Measurements from ENCODE around the gene POLR1G.

The POLR1G gene

GRCh38 chr19:45400192-45400591 lies 6.3 kb upstream of the POLR1G start:
- TF ChIP-seq, protein P1, sequence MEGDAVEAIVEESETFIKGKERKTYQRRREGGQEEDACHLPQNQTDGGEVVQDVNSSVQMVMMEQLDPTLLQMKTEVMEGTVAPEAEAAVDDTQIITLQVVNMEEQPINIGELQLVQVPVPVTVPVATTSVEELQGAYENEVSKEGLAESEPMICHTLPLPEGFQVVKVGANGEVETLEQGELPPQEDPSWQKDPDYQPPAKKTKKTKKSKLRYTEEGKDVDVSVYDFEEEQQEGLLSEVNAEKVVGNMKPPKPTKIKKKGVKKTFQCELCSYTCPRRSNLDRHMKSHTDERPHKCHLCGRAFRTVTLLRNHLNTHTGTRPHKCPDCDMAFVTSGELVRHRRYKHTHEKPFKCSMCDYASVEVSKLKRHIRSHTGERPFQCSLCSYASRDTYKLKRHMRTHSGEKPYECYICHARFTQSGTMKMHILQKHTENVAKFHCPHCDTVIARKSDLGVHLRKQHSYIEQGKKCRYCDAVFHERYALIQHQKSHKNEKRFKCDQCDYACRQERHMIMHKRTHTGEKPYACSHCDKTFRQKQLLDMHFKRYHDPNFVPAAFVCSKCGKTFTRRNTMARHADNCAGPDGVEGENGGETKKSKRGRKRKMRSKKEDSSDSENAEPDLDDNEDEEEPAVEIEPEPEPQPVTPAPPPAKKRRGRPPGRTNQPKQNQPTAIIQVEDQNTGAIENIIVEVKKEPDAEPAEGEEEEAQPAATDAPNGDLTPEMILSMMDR (IDR thresholded peaks at IDR 0.05; ENCODE audit: insufficient read depth, missing control alignments) = no peak
- DNase-seq (ENCODE audit: insufficient read length, low spot score) (no peak), FAIRE-seq (no peak)

GRCh38 chr19:45401815-45402214 lies 4.6 kb upstream of the POLR1G start:
- DNase-seq (ENCODE audit: insufficient read length, low spot score) = no peak
- TF ChIP-seq, protein P1 (IDR thresholded peaks at IDR 0.05; ENCODE audit: insufficient read depth, missing control alignments) = no peak
- FAIRE-seq = no peak

- DNase-seq (ENCODE audit: insufficient read length, low spot score) = no peak
- TF ChIP-seq, protein P1 (IDR thresholded peaks at IDR 0.05; ENCODE audit: insufficient read depth, missing control alignments) = peak; percentile 47
- no peak for FAIRE-seq
These were observed 4.0 kb upstream of the POLR1G start for GRCh38 chr19:45402298-45403061.

DNA sequence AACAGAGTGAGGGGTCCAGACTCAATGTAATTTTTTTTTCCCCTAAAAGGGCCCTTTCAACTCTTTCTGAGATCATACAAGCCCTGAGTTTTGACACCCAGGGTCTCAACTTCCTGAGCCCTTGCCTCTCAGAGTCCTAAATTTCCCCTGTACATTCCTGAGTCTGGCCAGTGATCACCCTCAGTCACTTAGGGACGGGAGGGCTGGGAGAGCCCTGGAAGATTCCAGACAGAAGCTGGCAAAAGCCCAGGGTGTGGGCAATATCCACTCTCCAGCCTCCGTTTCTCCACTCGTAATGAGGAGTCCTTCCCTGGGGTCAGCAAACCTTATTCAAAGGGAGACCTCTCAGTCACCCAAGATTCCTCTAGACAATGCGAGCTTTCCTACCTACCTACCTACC lies 3.2 kb upstream of the POLR1G start:
- FAIRE-seq = no peak
- TF ChIP-seq, protein P1 (IDR thresholded peaks at IDR 0.05; ENCODE audit: insufficient read depth, missing control alignments) = no peak

GRCh38 chr19:45403781-45404556 lies 2.5 kb upstream of the POLR1G start:
- no peak for DNase-seq (ENCODE audit: insufficient read length, low spot score)
- no peak for FAIRE-seq
- TF ChIP-seq, protein P1 (IDR thresholded peaks at IDR 0.05; ENCODE audit: insufficient read depth, missing control alignments) = peak; percentile 43

More for the DNA sequence above, 3.2 kb upstream of the POLR1G start:
- no peak for DNase-seq (ENCODE audit: insufficient read length, low spot score)

GRCh38 chr19:45404557-45405434 lies 1.6 kb upstream of the POLR1G start, which contains the start of gene PPP1R13L:
PPP1R13L (minus strand) TSS chr19:45405069; CDS start chr19:45398318, 6,751 bp downstream.
- no peak for FAIRE-seq
- TF ChIP-seq, protein P1 (IDR thresholded peaks at IDR 0.05; ENCODE audit: insufficient read depth, missing control alignments) = no peak
- DNase-seq (ENCODE audit: insufficient read length, low spot score) = peak; percentile 90
